T47D (cell line): ENCODE data around the gene MAML2.

Source experiments
- DNase-seq, 2 experiments: peaks; one replicate each; pipeline versions ENCODE4 v3.0.0 to v3.0.0-alpha.2; 2011 to 2012; ENCODE audit warnings: low read depth in 1 of 2, low spot score in 1 of 2
- JUND ChIP-seq: IDR thresholded peaks from 2 replicates; pipeline ENCODE4 v1.6.1; 2012; ENCODE audit warnings: low read depth
- in situ Hi-C: cut with HindIII; loops from 2 replicates; pipeline ENCODE4 v1.10.0; 2016; ENCODE audit warnings: low sequenced_read_pairs, low pct_unique_long_range_greater_than_20kb

MAML2 gene

GRCh38 chr11:96079691-96080090 is 263.3 kb downstream of the MAML2 start:
- TF ChIP-seq JUND: no peak
- in situ Hi-C loops: no loop called here
- DNase-seq: no peak

- TF ChIP-seq JUND: no peak
- no peak for DNase-seq
- in situ Hi-C loops: no loop called here
Observed at GRCh38 chr11:96075532-96075959, 267.4 kb downstream of the MAML2 start.

- no peak for DNase-seq
- TF ChIP-seq JUND: no peak
- in situ Hi-C loops: loop anchor here (25.0 kb wide), 1 partner anchor 313 kb away; the partner anchor contains the start of genes CCDC82 and JRKL
Observed at GRCh38 chr11:96074551-96075310, 268.3 kb downstream of the MAML2 start.

DNA sequence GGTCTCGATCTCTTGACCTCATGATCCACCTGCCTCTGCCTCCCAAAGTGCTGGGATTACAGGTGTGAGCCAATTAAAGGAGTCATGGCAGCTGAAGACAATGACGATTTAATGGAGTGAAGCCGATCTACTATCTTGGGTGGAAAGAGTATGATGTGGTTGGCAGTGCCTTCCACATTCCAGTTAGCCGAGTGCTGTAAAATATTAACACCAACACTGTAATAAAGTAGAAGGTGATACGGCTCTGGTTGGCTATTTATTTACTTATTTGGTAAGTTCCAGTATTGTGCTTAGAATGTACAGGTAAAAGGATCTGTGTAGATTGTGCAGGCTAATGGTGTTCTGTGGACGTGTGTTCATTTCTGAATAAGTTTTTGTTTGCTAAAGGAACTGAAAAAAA is 269.5 kb downstream of the MAML2 start:
- no peak for TF ChIP-seq JUND
- in situ Hi-C loops: loop anchor here (25.0 kb wide), 1 partner anchor 314 kb away; the partner anchor contains the start of genes CCDC82 and JRKL
- DNase-seq: no peak

DNA sequence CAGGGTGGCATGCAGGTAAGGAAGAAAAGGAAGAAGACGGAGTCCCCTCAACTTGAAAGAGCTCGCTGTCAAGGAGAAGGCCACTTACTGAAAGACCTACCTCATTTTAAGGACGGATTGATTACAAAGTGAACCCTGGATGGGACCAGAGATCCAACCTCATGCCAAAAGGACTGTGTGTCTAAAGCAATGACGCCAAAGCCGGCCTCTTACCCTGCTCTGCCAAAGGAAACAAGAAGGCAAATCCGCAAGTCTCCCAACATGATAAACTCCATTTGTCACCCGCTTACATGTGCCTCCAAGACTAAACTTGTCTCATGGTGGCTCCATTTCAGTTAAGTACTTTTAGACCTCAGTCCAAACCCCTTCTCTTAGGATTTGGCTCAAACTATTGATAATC is 270.4 kb downstream of the MAML2 start:
- TF ChIP-seq JUND: no peak
- DNase-seq: no peak
- in situ Hi-C loops: loop anchor here (25.0 kb wide), 1 partner anchor 315 kb away; the partner anchor contains the start of genes CCDC82 and JRKL

GRCh38 chr11:96070453-96070852 is 272.5 kb downstream of the MAML2 start:
- in situ Hi-C loops: loop anchor here (25.0 kb wide), 1 partner anchor 317 kb away; the partner anchor contains the start of genes CCDC82 and JRKL
- TF ChIP-seq JUND: no peak
- no peak for DNase-seq

GRCh38 chr11:96067160-96067559 is 275.8 kb downstream of the MAML2 start:
- in situ Hi-C loops: loop anchor here (25.0 kb wide), 1 partner anchor 320 kb away; the partner anchor contains the start of genes CCDC82 and JRKL
- no peak for TF ChIP-seq JUND
- no peak for DNase-seq

- TF ChIP-seq JUND: no peak
- no peak for DNase-seq
- in situ Hi-C loops: loop anchor here (25.0 kb wide), 1 partner anchor 322 kb away; the partner anchor contains the start of genes CCDC82 and JRKL
Observed at GRCh38 chr11:96065379-96065778, 277.6 kb downstream of the MAML2 start.

GRCh38 chr11:96063886-96064285 is 279.1 kb downstream of the MAML2 start:
- TF ChIP-seq JUND: no peak
- in situ Hi-C loops: loop anchor here (25.0 kb wide), 1 partner anchor 323 kb away; the partner anchor contains the start of genes CCDC82 and JRKL
- DNase-seq: no peak

GRCh38 chr11:96063053-96063452 is 279.9 kb downstream of the MAML2 start:
- in situ Hi-C loops: loop anchor here (25.0 kb wide), 1 partner anchor 324 kb away; the partner anchor contains the start of genes CCDC82 and JRKL
- no peak for DNase-seq
- TF ChIP-seq JUND: no peak

DNA sequence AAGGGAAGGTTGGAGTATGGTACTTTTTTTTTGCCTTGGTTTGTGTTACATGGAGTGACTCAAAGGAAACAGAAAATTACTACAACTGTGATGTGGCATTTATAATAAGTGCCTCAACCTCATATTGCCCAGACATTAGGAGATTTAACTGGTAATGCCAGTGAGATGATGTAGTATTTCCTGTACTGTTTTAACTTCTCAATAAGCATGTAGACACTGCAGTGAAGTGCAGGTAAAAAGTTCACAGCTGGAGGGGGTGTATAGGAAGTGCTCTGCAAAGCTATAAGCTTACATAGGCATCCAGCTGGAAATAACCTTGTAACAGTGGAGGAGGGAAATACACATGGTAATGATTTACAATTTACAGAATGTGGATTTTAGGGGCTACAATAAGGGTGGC is 280.9 kb downstream of the MAML2 start:
- TF ChIP-seq JUND: no peak
- DNase-seq: peak in 1 of 2 experiments; percentile 33
- in situ Hi-C loops: loop anchor here (25.0 kb wide), 1 partner anchor 325 kb away; the partner anchor contains the start of genes CCDC82 and JRKL

DNA sequence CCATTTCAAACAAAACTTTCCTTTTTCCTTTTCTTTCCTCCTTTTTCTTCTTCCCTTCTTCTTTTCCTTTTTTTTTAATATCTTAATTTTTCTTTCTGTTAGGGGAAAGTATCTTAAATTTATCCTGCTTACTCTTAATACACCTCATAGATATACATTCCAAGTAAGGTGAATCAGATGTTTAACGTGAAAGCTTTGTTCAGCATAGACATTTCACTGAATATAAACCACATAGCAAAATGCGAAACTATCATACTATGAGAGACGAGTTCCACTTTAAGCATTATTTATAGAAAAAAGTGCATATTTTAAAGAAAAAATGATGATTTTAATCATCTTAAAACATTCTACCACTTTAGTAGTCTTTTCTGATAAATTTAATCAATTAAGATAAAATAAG is 281.3 kb downstream of the MAML2 start:
- DNase-seq: no peak
- in situ Hi-C loops: loop anchor here (25.0 kb wide), 1 partner anchor 326 kb away; the partner anchor contains the start of genes CCDC82 and JRKL
- no peak for TF ChIP-seq JUND

- in situ Hi-C loops: loop anchor here (25.0 kb wide), 1 partner anchor 326 kb away; the partner anchor contains the start of genes CCDC82 and JRKL
- DNase-seq: no peak
- TF ChIP-seq JUND: no peak
Observed at GRCh38 chr11:96061069-96061468, 281.9 kb downstream of the MAML2 start.
